ENCODE data around the gene TFB1M.

DNA sequence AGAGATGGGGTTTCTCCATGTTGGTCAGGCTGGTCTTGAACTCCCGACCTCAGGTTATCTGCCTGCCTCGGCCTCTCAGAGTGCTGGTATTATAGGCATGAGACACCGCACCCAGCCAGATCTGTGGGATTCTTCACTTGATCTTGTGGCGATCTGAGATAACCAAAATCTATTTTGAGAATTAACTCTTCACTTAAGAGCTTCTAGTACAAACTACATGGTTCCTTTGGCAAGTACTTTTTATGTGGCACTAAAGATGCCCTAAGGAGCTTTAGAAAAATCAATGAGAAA is 37.8 kb upstream of the TFB1M start:
- TF ChIP-seq ZNF143 (CRISPR knock-in tag; IDR thresholded peaks at IDR 0.05) (no peak), ZNF644 (tag; IDR thresholded peaks at IDR 0.05; ENCODE audit: low read depth) (no peak), DDX20 (tag; IDR thresholded peaks at IDR 0.05; ENCODE audit: low read depth) (no peak), YY1 (IDR thresholded peaks at IDR 0.05; ENCODE audit: borderline replicate concordance in 1 of 3, control insufficient read depth in 1 of 3, extremely low read depth in 1 of 3, insufficient read depth in 3 of 3, insufficient read length in 1 of 3, insufficient replicate concordance in 2 of 3, low read depth in 1 of 3, low read length in 2 of 3) (no peak), NCOR1 (IDR thresholded peaks at IDR 0.05) (no peak), NFIC (IDR thresholded peaks at IDR 0.05) (no peak), ZFP36 (IDR thresholded peaks at IDR 0.05; ENCODE audit: low read depth, low read length, partially characterized antibody) (no peak), CBX5 (IDR thresholded peaks at IDR 0.05; ENCODE audit: borderline replicate concordance, low read depth) (no peak), SIN3A (IDR thresholded peaks at IDR 0.05; ENCODE audit: borderline replicate concordance in 2 of 2, control insufficient read depth in 1 of 2, low read depth in 2 of 2, low read length in 2 of 2) (no peak), EZH2 (IDR thresholded peaks at IDR 0.05; ENCODE audit: borderline replicate concordance, low read depth, low read length) (no peak), TBL1XR1 (IDR thresholded peaks at IDR 0.05; ENCODE audit: low read length in 2 of 2) (no peak)
- TF ChIP-seq, protein P1, sequence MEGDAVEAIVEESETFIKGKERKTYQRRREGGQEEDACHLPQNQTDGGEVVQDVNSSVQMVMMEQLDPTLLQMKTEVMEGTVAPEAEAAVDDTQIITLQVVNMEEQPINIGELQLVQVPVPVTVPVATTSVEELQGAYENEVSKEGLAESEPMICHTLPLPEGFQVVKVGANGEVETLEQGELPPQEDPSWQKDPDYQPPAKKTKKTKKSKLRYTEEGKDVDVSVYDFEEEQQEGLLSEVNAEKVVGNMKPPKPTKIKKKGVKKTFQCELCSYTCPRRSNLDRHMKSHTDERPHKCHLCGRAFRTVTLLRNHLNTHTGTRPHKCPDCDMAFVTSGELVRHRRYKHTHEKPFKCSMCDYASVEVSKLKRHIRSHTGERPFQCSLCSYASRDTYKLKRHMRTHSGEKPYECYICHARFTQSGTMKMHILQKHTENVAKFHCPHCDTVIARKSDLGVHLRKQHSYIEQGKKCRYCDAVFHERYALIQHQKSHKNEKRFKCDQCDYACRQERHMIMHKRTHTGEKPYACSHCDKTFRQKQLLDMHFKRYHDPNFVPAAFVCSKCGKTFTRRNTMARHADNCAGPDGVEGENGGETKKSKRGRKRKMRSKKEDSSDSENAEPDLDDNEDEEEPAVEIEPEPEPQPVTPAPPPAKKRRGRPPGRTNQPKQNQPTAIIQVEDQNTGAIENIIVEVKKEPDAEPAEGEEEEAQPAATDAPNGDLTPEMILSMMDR (IDR thresholded peaks at IDR 0.05 in 2 of 3, conservative IDR thresholded peaks at IDR 0.05 in 1 of 3; ENCODE audit: insufficient read depth in 2 of 3, low read depth in 1 of 3, low read length in 3 of 3): no peak
- TF ChIP-seq, protein P2, sequence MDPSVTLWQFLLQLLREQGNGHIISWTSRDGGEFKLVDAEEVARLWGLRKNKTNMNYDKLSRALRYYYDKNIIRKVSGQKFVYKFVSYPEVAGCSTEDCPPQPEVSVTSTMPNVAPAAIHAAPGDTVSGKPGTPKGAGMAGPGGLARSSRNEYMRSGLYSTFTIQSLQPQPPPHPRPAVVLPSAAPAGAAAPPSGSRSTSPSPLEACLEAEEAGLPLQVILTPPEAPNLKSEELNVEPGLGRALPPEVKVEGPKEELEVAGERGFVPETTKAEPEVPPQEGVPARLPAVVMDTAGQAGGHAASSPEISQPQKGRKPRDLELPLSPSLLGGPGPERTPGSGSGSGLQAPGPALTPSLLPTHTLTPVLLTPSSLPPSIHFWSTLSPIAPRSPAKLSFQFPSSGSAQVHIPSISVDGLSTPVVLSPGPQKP (CRISPR knock-in tag; IDR thresholded peaks at IDR 0.05): no peak
- TF ChIP-seq, protein P3, sequence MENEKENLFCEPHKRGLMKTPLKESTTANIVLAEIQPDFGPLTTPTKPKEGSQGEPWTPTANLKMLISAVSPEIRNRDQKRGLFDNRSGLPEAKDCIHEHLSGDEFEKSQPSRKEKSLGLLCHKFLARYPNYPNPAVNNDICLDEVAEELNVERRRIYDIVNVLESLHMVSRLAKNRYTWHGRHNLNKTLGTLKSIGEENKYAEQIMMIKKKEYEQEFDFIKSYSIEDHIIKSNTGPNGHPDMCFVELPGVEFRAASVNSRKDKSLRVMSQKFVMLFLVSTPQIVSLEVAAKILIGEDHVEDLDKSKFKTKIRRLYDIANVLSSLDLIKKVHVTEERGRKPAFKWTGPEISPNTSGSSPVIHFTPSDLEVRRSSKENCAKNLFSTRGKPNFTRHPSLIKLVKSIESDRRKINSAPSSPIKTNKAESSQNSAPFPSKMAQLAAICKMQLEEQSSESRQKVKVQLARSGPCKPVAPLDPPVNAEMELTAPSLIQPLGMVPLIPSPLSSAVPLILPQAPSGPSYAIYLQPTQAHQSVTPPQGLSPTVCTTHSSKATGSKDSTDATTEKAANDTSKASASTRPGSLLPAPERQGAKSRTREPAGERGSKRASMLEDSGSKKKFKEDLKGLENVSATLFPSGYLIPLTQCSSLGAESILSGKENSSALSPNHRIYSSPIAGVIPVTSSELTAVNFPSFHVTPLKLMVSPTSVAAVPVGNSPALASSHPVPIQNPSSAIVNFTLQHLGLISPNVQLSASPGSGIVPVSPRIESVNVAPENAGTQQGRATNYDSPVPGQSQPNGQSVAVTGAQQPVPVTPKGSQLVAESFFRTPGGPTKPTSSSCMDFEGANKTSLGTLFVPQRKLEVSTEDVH (IDR thresholded peaks at IDR 0.05; ENCODE audit: low read depth, partially characterized antibody): no peak
